Keratinocyte (primary cell): ENCODE data around the gene DDX60. TPM values are rescaled to one million over a fixed set of nuclear protein-coding genes. Genes with fewer than 3 reads are reported as not detected.

Source experiments
- DNase-seq: peaks from one replicate; pipeline ENCODE4 v3.0.0-alpha.2; 2011; ENCODE audit warnings: low read depth, missing footprints, low spot score
- FAIRE-seq: peaks from 2 replicates; lab custom pipeline; 2011; peaks lifted over from hg19 to GRCh38; lab: Jason Lieb, UNC
- H2AFZ ChIP-seq: 2 replicates; pipeline ENCODE4 v1.6.0; 2012; ENCODE audit warnings: low read length, control low read depth, inconsistent platforms; ENCODE audit not compliant: control insufficient read depth
- H3K27ac ChIP-seq: 2 replicates; pipeline ENCODE4 v1.5.1; 2011; ENCODE audit warnings: low read length; ENCODE audit not compliant: control insufficient read depth, insufficient read depth
- H3K27me3 ChIP-seq: 3 replicates; pipeline ENCODE4 v1.6.0; 2011; ENCODE audit warnings: low read length; ENCODE audit not compliant: control insufficient read depth, insufficient read depth; ENCODE audit errors: extremely low read depth
- H3K36me3 ChIP-seq, 2 experiments: 2 replicates in 1 of 2; 3 replicates in 1 of 2; pipeline ENCODE4 v1.5.1; 2011; ENCODE audit warnings: low read length in 2 of 2, mild to moderate bottlenecking in 1 of 2; ENCODE audit not compliant: control insufficient read depth in 2 of 2, insufficient read depth in 2 of 2; ENCODE audit errors: extremely low read depth in 1 of 2
- H3K4me1 ChIP-seq: 3 replicates; pipeline ENCODE4 v1.5.1; 2011; ENCODE audit warnings: low read length; ENCODE audit not compliant: control insufficient read depth, insufficient read depth; ENCODE audit errors: extremely low read depth
- H3K4me2 ChIP-seq: 3 replicates; pipeline ENCODE4 v1.6.0; 2011; ENCODE audit warnings: low read depth, low read length; ENCODE audit not compliant: control insufficient read depth, insufficient read depth; ENCODE audit errors: extremely low read depth
- H3K4me3 ChIP-seq, 3 experiments: fragments of 200-600 bp in 1 of 3; sonication (generic) in 1 of 3; 2 replicates in 2 of 3; 3 replicates in 1 of 3; pipeline ENCODE4 v1.5.1; 2011 to 2016; ENCODE audit warnings: low read length in 3 of 3, mild to moderate bottlenecking in 3 of 3, control low read depth in 2 of 3, inconsistent platforms in 1 of 3, low read depth in 1 of 3, mixed read lengths in 1 of 3, mixed run types in 1 of 3, moderate library complexity in 1 of 3; ENCODE audit not compliant: control insufficient read depth in 2 of 3, insufficient read depth in 2 of 3; ENCODE audit errors: extremely low read depth in 1 of 3
- H3K79me2 ChIP-seq: 2 replicates; pipeline ENCODE4 v1.6.0; 2012; ENCODE audit warnings: low read length; ENCODE audit not compliant: control insufficient read depth, insufficient read depth
- H3K9ac ChIP-seq: 3 replicates; pipeline ENCODE4 v1.6.0; 2011; ENCODE audit warnings: low read length; ENCODE audit not compliant: control insufficient read depth, insufficient read depth; ENCODE audit errors: extremely low read depth
- H3K9me1 ChIP-seq: 3 replicates; pipeline ENCODE4 v1.6.0; 2011; ENCODE audit warnings: low read length; ENCODE audit not compliant: control insufficient read depth, insufficient read depth; ENCODE audit errors: extremely low read depth
- H3K9me3 ChIP-seq: 2 replicates; pipeline ENCODE4 v1.5.1; 2012; ENCODE audit warnings: low read depth, low read length; ENCODE audit not compliant: control insufficient read depth
- H4K20me1 ChIP-seq: 3 replicates; pipeline ENCODE4 v1.6.0; 2011; ENCODE audit warnings: low read length; ENCODE audit not compliant: control insufficient read depth, insufficient read depth; ENCODE audit errors: extremely low read depth
- CTCF ChIP-seq, 3 experiments: IDR thresholded peaks in 1 of 3; conservative IDR thresholded peaks in 1 of 3; optimal IDR thresholded peaks in 1 of 3; 2 replicates in 2 of 3; 3 replicates in 1 of 3; pipeline versions ENCODE3 to v1.5.1; 2011; ENCODE audit warnings: low read length in 3 of 3, mild to moderate bottlenecking in 3 of 3, moderate library complexity in 2 of 3, control low read depth in 1 of 3, inconsistent platforms in 1 of 3; ENCODE audit not compliant: insufficient read depth in 2 of 3; ENCODE audit errors: extremely low read depth in 1 of 3
- EZH2 ChIP-seq: IDR thresholded peaks from one replicate; pipeline ENCODE4 v1.6.1; 2012; ENCODE audit warnings: inconsistent platforms, mild to moderate bottlenecking, low read length, moderate library complexity
- dilution Hi-C: fragments of 300-500 bp; cut with MboI; formaldehyde crosslinking; loops from one replicate; pipeline ENCODE4 v1.7.0; 2020; ENCODE audit warnings: low sequenced_read_pairs; ENCODE audit not compliant: extremely low pct_ligation_motif_present
- polyA plus RNA-seq, 5 experiments: library from polyadenylated mRNA; depleted of rRNA in 3 of 5; stranded (reverse) in 3 of 5; stranded (forward) in 1 of 5; unstranded in 1 of 5; fragments of >200 nt; gene quantifications; 1 replicate in 1 of 5; 2 replicates in 3 of 5; 3 replicates in 1 of 5; pipeline versions ENCODE4 v1.2.1 to v1.2.3, GENCODE V29; 2011 to 2012; ENCODE audit warnings: missing spikeins in 2 of 5, low read depth in 1 of 5, low replicate concordance in 1 of 5

Gene DDX60
- polyA plus RNA-seq, 1 donor (not counting 4 experiments of a cell fraction or from before 2014, with no cell fraction given), result 44.6 TPM

GRCh38 chr4:168174308-168174707, 144.2 kb downstream of the DDX60 start:
- dilution Hi-C loops, result no loop called here
- Histone ChIP-seq H3K36me3 (no peaks in the 10 kb centered on the region), H2AFZ (no peak overlapping the region), H3K4me3 (no peak overlapping the region), H3K27me3 (no peaks in the 10 kb centered on the region), H3K27ac (no peak overlapping the region), H3K9me3 (no peaks in the 10 kb centered on the region), H3K4me1 (no peaks in the 10 kb centered on the region), H3K9ac (no peak overlapping the region), H3K9me1 (no peaks in the 10 kb centered on the region), H3K4me2 (no peak overlapping the region), H4K20me1 (no peaks in the 10 kb centered on the region), H3K79me2 (no peaks in the 10 kb centered on the region)
- FAIRE-seq (no peak), DNase-seq (no peak)
- no peak for TF ChIP-seq EZH2
- TF ChIP-seq CTCF (optimal IDR thresholded peaks at IDR 0.05 in 1 of 3, IDR thresholded peaks at IDR 0.05 in 1 of 3, conservative IDR thresholded peaks at IDR 0.05 in 1 of 3; ENCODE audit: extremely low read depth in 1 of 3, insufficient read depth in 2 of 3, low read length in 3 of 3), result no peak

- dilution Hi-C loops, result no loop called here
- Histone ChIP-seq H3K36me3 (no peaks in the 10 kb centered on the region), H3K4me1 (no peaks in the 10 kb centered on the region), H4K20me1 (no peaks in the 10 kb centered on the region), H3K4me2 (no peak overlapping the region), H3K27me3 (no peaks in the 10 kb centered on the region), H3K9me1 (no peaks in the 10 kb centered on the region), H3K4me3 (no peak overlapping the region), H3K27ac (no peak overlapping the region), H3K79me2 (no peaks in the 10 kb centered on the region), H3K9me3 (no peaks in the 10 kb centered on the region), H2AFZ (no peak overlapping the region), H3K9ac (no peak overlapping the region)
- TF ChIP-seq EZH2 (no peak), CTCF (optimal IDR thresholded peaks at IDR 0.05 in 1 of 3, IDR thresholded peaks at IDR 0.05 in 1 of 3, conservative IDR thresholded peaks at IDR 0.05 in 1 of 3; ENCODE audit: extremely low read depth in 1 of 3, insufficient read depth in 2 of 3, low read length in 3 of 3) (no peak)
- FAIRE-seq, result no peak
- no peak for DNase-seq
Observed at GRCh38 chr4:168167714-168168284, 150.8 kb downstream of the DDX60 start.

Other genes with a start within 250 kb of the DDX60 start
- gene ANXA10, start 226.2 kb downstream of the DDX60 start, polyA plus RNA-seq, result 0.05 to 0.15 TPM in 2 of 3 replicates, not detected in the other
- gene DDX60L, start 161.7 kb upstream of the DDX60 start, polyA plus RNA-seq, result 20.9 to 33.6 TPM (median 23.2 TPM) in 3 replicates
- gene PALLD, start 178.3 kb upstream of the DDX60 start, polyA plus RNA-seq, result 83.5 to 152 TPM (median 136 TPM) in 3 replicates